Measurements from ENCODE around the gene ATP9B.

The ATP9B gene

DNA sequence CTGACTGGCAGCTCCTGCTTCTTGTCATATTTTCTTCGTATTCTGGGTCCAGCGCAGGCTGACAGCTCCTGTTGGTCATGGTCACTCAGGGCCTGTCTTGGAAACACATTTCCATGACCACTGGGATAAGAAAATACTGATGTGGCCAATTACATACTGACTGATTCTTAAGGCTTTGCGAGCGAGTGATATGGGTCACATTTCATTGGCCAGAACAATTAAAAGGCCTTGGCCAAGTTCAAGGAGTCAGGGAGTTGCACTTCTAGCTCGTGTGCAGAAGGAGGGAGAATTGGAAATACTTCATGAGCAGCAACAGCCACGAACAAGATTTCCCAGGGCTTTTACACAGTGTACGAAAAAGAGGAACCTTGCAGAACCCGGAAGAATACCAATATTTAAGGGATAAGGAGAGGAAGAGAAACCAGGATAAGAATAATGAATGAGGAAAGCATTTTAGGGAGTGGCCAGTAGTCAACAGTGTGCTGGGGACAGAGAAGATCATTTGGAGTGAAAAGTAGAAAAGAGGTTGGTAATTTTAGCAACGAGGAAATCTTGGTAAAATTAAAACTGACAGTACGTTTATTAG lies 149.5 kb downstream of the ATP9B start:
- no peaks in the 10 kb centered on the region for H3K27me3 ChIP-seq (ENCODE audit: control insufficient read depth in 2 of 2, insufficient read depth in 2 of 2, low read length in 2 of 2)
- H3K4me3 ChIP-seq (ENCODE audit: low read length in 2 of 2) = no peak overlapping the region
- no peak overlapping the region for H3K27ac ChIP-seq (ENCODE audit: low read depth in 2 of 2, low read length in 2 of 2)
- peaks cover 0 to 4% of the 10 kb centered on the region in 2 donors for H3K36me3 ChIP-seq (ENCODE audit: control insufficient read depth in 2 of 2, insufficient read depth in 2 of 2, low read length in 2 of 2)
- no peak overlapping the region for H3K9ac ChIP-seq (ENCODE audit: low read depth in 1 of 2, low read length in 2 of 2)
- no peaks in the 10 kb centered on the region for H3K9me3 ChIP-seq (ENCODE audit: control insufficient read depth in 2 of 2, low read length in 2 of 2)
- no peaks in the 10 kb centered on the region for H3K4me1 ChIP-seq (ENCODE audit: control insufficient read depth in 2 of 2, insufficient read depth in 2 of 2, low read length in 2 of 2)

DNA sequence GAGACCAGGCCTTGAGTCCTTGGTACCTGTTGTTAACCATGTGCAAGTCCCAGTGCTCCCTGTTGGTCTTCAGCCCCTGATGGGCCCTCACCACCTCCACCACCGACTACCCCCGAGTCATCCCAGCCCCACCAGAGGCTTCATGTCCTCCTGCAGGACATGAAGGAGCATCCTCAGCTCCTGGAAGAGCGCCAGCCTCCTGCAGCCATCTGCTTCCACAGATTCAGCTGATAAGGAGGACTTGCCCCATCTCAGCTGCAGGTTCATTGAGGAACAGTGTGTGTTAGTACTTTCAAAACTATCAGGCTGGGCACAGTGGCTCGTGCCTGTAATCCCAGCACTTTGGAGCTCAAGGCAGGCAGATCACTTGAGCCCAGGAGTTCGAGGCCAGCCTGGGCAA lies 151.9 kb downstream of the ATP9B start:
- H3K4me3 ChIP-seq (ENCODE audit: low read length in 2 of 2) = no peak overlapping the region

DNA sequence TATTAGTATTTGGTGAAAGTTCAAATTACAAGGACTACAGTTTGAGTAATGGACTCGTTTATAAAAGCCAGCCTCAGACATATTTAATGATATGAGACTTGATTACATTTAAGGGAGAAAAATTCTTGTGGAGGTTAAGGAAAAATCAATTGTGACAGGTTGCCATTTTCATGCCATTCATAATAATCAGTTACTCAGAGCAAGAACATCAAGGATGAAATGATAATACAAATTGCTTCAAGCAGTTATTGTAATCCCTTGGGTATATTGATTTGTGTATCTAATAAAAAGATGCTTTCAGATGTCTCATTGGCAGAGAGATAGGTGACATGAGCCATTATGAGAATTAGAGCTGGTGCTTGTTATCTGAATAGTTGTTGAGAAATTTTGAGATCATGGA lies 153.6 kb downstream of the ATP9B start:
- H3K27me3 ChIP-seq (ENCODE audit: control insufficient read depth in 2 of 2, insufficient read depth in 2 of 2, low read length in 2 of 2) = no peaks in the 10 kb centered on the region
- H3K9ac ChIP-seq (ENCODE audit: low read depth in 1 of 2, low read length in 2 of 2) = no peak overlapping the region
- no peak overlapping the region for H3K4me3 ChIP-seq (ENCODE audit: low read length in 2 of 2)
- no peak overlapping the region for H3K27ac ChIP-seq (ENCODE audit: low read depth in 2 of 2, low read length in 2 of 2)
- no peaks in the 10 kb centered on the region for H3K4me1 ChIP-seq (ENCODE audit: control insufficient read depth in 2 of 2, insufficient read depth in 2 of 2, low read length in 2 of 2)
- no peaks in the 10 kb centered on the region for H3K36me3 ChIP-seq (ENCODE audit: control insufficient read depth in 2 of 2, insufficient read depth in 2 of 2, low read length in 2 of 2)
- no peaks in the 10 kb centered on the region for H3K9me3 ChIP-seq (ENCODE audit: control insufficient read depth in 2 of 2, low read length in 2 of 2)

More for the DNA sequence above, 151.9 kb downstream of the ATP9B start:
- peaks cover 0 to 4% of the 10 kb centered on the region in 2 donors for H3K36me3 ChIP-seq (ENCODE audit: control insufficient read depth in 2 of 2, insufficient read depth in 2 of 2, low read length in 2 of 2)
- H3K9me3 ChIP-seq (ENCODE audit: control insufficient read depth in 2 of 2, low read length in 2 of 2) = no peaks in the 10 kb centered on the region
- H3K27ac ChIP-seq (ENCODE audit: low read depth in 2 of 2, low read length in 2 of 2) = no peak overlapping the region
- no peaks in the 10 kb centered on the region for H3K27me3 ChIP-seq (ENCODE audit: control insufficient read depth in 2 of 2, insufficient read depth in 2 of 2, low read length in 2 of 2)
- no peak overlapping the region for H3K9ac ChIP-seq (ENCODE audit: low read depth in 1 of 2, low read length in 2 of 2)
- no peaks in the 10 kb centered on the region for H3K4me1 ChIP-seq (ENCODE audit: control insufficient read depth in 2 of 2, insufficient read depth in 2 of 2, low read length in 2 of 2)

DNA sequence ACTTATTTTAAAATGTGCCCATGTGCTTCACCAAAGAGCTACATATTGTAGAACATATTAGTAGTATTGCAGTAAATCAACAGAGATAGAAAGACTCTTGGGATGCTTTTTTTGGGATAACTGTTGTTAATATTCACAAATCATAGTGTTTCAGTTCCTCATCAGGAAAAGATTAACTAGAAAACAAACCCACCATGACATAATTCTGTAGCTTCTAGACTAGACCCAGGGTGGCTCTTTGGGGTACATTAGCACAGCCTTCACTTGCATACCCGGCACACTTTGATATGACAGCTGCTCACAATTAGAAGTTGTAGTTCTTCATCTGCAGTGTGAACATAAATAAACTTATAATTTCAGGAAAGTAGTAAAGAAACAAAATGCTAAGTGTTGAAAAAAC lies 154.2 kb downstream of the ATP9B start:
- no peak overlapping the region for H3K4me3 ChIP-seq (ENCODE audit: low read length in 2 of 2)
- H3K27me3 ChIP-seq (ENCODE audit: control insufficient read depth in 2 of 2, insufficient read depth in 2 of 2, low read length in 2 of 2) = no peaks in the 10 kb centered on the region
- H3K27ac ChIP-seq (ENCODE audit: low read depth in 2 of 2, low read length in 2 of 2) = no peak overlapping the region
- H3K9me3 ChIP-seq (ENCODE audit: control insufficient read depth in 2 of 2, low read length in 2 of 2) = no peaks in the 10 kb centered on the region
- no peaks in the 10 kb centered on the region for H3K36me3 ChIP-seq (ENCODE audit: control insufficient read depth in 2 of 2, insufficient read depth in 2 of 2, low read length in 2 of 2)
- no peak overlapping the region for H3K9ac ChIP-seq (ENCODE audit: low read depth in 1 of 2, low read length in 2 of 2)
- H3K4me1 ChIP-seq (ENCODE audit: control insufficient read depth in 2 of 2, insufficient read depth in 2 of 2, low read length in 2 of 2) = no peaks in the 10 kb centered on the region

DNA sequence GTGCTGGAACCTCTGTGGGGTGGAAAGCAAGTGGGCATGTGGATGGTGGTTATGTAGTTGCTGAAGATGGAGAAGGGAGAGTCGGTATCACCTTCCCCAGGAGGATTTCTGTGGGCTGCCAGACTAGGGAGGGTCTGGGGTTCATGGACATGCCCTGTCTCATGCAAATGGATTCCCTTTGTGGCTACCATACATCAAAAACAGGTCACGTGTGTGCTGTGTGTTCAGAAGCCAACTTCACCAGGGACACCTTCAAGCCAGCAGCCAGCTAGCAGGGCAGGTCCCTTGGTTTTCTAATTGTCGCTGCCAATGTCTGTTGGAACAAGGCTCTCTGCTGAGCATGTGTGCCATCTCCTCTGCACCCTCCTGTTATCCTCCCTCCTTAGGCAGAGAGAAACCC lies 155.2 kb downstream of the ATP9B start:
- no peaks in the 10 kb centered on the region for H3K9me3 ChIP-seq (ENCODE audit: control insufficient read depth in 2 of 2, low read length in 2 of 2)
- H3K27ac ChIP-seq (ENCODE audit: low read depth in 2 of 2, low read length in 2 of 2) = no peak overlapping the region
- no peak overlapping the region for H3K4me3 ChIP-seq (ENCODE audit: low read length in 2 of 2)
- no peaks in the 10 kb centered on the region for H3K27me3 ChIP-seq (ENCODE audit: control insufficient read depth in 2 of 2, insufficient read depth in 2 of 2, low read length in 2 of 2)
- no peak overlapping the region for H3K9ac ChIP-seq (ENCODE audit: low read depth in 1 of 2, low read length in 2 of 2)
- H3K4me1 ChIP-seq (ENCODE audit: control insufficient read depth in 2 of 2, insufficient read depth in 2 of 2, low read length in 2 of 2) = no peaks in the 10 kb centered on the region
- no peaks in the 10 kb centered on the region for H3K36me3 ChIP-seq (ENCODE audit: control insufficient read depth in 2 of 2, insufficient read depth in 2 of 2, low read length in 2 of 2)

DNA sequence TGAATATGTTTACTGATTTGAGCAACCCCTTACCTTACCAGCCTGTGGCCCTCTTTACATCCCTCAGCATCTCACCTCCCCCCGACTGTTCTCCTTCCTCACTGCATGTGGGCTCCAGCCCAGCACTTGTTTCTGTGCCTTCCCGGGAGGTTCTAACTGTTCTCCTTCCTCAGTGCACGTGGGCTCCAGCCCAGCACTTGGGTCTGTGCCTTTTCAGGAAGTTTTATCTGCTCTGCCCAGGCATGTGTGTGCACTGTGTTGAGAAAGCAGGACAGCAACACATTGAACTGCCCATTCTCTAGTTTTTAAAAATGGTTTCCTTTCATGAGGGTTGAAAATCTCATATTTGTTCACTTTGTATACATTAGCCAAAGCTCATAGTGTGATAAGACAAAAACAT lies 158.4 kb downstream of the ATP9B start:
- H3K4me1 ChIP-seq (ENCODE audit: control insufficient read depth in 2 of 2, insufficient read depth in 2 of 2, low read length in 2 of 2) = no peaks in the 10 kb centered on the region
- no peak overlapping the region for H3K4me3 ChIP-seq (ENCODE audit: low read length in 2 of 2)
- no peak overlapping the region for H3K27ac ChIP-seq (ENCODE audit: low read depth in 2 of 2, low read length in 2 of 2)
- no peaks in the 10 kb centered on the region for H3K36me3 ChIP-seq (ENCODE audit: control insufficient read depth in 2 of 2, insufficient read depth in 2 of 2, low read length in 2 of 2)
- no peaks in the 10 kb centered on the region for H3K9me3 ChIP-seq (ENCODE audit: control insufficient read depth in 2 of 2, low read length in 2 of 2)
- no peaks in the 10 kb centered on the region for H3K27me3 ChIP-seq (ENCODE audit: control insufficient read depth in 2 of 2, insufficient read depth in 2 of 2, low read length in 2 of 2)
- H3K9ac ChIP-seq (ENCODE audit: low read depth in 1 of 2, low read length in 2 of 2) = no peak overlapping the region

DNA sequence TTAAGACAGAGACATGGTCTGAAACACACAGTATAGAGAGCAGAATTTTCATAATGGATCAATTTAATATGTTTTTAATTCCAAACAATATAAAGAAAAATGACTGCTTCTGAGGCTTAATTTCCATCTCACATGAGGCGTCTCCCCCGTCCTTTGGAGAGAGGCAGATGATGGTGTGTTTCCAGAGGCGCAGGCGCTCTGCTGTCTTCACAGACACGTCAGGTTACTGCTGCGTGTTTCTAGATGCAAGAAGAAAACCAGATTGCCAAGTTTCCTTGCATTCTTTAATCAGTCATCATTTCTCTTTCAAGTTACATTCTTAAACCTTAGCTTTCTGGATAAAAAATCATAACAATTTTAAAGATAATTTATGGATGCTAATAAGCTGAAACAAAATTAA lies 160.2 kb downstream of the ATP9B start:
- Histone ChIP-seq H3K27me3 (ENCODE audit: control insufficient read depth in 2 of 2, insufficient read depth in 2 of 2, low read length in 2 of 2) (no peaks in the 10 kb centered on the region), H3K27ac (ENCODE audit: low read depth in 2 of 2, low read length in 2 of 2) (no peak overlapping the region), H3K4me3 (ENCODE audit: low read length in 2 of 2) (no peak overlapping the region), H3K36me3 (ENCODE audit: control insufficient read depth in 2 of 2, insufficient read depth in 2 of 2, low read length in 2 of 2) (no peaks in the 10 kb centered on the region), H3K4me1 (ENCODE audit: control insufficient read depth in 2 of 2, insufficient read depth in 2 of 2, low read length in 2 of 2) (no peaks in the 10 kb centered on the region), H3K9me3 (ENCODE audit: control insufficient read depth in 2 of 2, low read length in 2 of 2) (no peaks in the 10 kb centered on the region), H3K9ac (ENCODE audit: low read depth in 1 of 2, low read length in 2 of 2) (no peak overlapping the region)

DNA sequence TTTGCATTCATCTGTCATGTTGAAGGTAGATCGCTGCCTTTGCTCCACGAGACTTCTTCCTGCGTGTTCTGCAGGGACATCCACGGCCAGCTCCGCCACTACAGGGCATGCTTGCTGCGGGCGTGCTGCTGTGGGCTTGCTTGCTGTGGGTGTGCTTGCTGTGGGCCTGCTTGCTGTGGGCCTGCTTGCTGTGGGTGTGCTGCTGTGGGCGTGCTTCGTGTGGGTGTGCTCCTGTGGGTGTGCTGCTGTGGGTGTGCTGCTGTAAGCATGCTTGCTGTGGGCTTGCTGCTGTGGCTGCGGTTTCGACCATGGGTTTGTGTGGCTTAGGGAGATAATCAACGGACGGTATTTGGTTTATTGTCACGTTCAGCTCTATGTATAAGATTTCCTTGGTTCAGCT lies 165.2 kb downstream of the ATP9B start:
- Histone ChIP-seq H3K4me1 (ENCODE audit: control insufficient read depth in 2 of 2, insufficient read depth in 2 of 2, low read length in 2 of 2) (no peaks in the 10 kb centered on the region), H3K9ac (ENCODE audit: low read depth in 1 of 2, low read length in 2 of 2) (no peak overlapping the region), H3K36me3 (ENCODE audit: control insufficient read depth in 2 of 2, insufficient read depth in 2 of 2, low read length in 2 of 2) (no peaks in the 10 kb centered on the region), H3K27ac (ENCODE audit: low read depth in 2 of 2, low read length in 2 of 2) (no peak overlapping the region), H3K9me3 (ENCODE audit: control insufficient read depth in 2 of 2, low read length in 2 of 2) (no peaks in the 10 kb centered on the region), H3K27me3 (ENCODE audit: control insufficient read depth in 2 of 2, insufficient read depth in 2 of 2, low read length in 2 of 2) (no peaks in the 10 kb centered on the region), H3K4me3 (ENCODE audit: low read length in 2 of 2) (no peak overlapping the region)

DNA sequence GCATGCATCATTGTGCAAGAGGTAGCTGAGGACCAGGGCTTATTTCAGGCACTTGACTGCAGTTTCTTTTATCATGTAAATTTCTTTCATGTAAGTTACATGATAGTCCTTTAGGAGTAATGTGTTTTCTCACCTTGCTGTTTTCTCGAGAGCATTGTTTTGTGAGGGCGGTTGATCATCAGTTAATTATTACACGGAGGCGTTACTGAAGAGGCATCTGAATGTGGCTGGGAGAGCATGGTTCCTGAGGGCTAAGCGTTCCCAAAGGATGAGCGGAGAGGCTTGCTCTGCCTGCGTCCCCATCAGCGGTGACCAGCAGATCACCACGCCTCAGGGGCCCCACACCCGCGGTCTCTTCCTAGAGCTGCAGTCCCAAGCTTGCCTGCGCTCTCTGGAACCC lies 170.4 kb downstream of the ATP9B start:
- no peak overlapping the region for H3K27ac ChIP-seq (ENCODE audit: low read depth in 2 of 2, low read length in 2 of 2)

DNA sequence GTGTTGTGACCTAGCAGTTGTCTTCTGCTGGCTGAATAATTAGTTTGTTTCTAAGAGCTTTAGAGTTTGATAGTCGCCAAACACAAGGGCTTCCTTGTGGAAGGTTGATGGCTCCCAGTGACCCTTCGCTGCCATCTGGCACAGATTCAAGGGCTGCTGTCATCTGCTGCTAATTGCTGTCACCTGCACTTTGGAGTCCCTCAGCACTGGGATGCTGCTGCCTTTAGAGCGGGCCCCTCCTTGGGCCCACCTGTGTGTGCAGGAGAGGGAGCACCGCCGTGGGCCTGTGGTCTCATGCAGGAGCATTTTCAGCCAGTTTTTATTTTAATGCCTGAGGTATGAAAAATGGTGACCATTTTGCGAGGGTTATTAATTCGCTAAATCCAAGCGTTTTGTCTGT lies 172.6 kb downstream of the ATP9B start:
- Histone ChIP-seq H3K27ac (ENCODE audit: low read depth in 2 of 2, low read length in 2 of 2) (no peak overlapping the region), H3K27me3 (ENCODE audit: control insufficient read depth in 2 of 2, insufficient read depth in 2 of 2, low read length in 2 of 2) (no peaks in the 10 kb centered on the region), H3K36me3 (ENCODE audit: control insufficient read depth in 2 of 2, insufficient read depth in 2 of 2, low read length in 2 of 2) (no peaks in the 10 kb centered on the region), H3K4me3 (ENCODE audit: low read length in 2 of 2) (no peak overlapping the region), H3K9me3 (ENCODE audit: control insufficient read depth in 2 of 2, low read length in 2 of 2) (no peaks in the 10 kb centered on the region), H3K9ac (ENCODE audit: low read depth in 1 of 2, low read length in 2 of 2) (no peak overlapping the region), H3K4me1 (ENCODE audit: control insufficient read depth in 2 of 2, insufficient read depth in 2 of 2, low read length in 2 of 2) (peaks cover 0 to 2% of the 10 kb centered on the region in 2 donors)

More for the DNA sequence above, 170.4 kb downstream of the ATP9B start:
- Histone ChIP-seq H3K4me3 (ENCODE audit: low read length in 2 of 2) (no peak overlapping the region), H3K9ac (ENCODE audit: low read depth in 1 of 2, low read length in 2 of 2) (no peak overlapping the region), H3K9me3 (ENCODE audit: control insufficient read depth in 2 of 2, low read length in 2 of 2) (no peaks in the 10 kb centered on the region), H3K27me3 (ENCODE audit: control insufficient read depth in 2 of 2, insufficient read depth in 2 of 2, low read length in 2 of 2) (no peaks in the 10 kb centered on the region), H3K36me3 (ENCODE audit: control insufficient read depth in 2 of 2, insufficient read depth in 2 of 2, low read length in 2 of 2) (no peaks in the 10 kb centered on the region), H3K4me1 (ENCODE audit: control insufficient read depth in 2 of 2, insufficient read depth in 2 of 2, low read length in 2 of 2) (no peaks in the 10 kb centered on the region)

DNA sequence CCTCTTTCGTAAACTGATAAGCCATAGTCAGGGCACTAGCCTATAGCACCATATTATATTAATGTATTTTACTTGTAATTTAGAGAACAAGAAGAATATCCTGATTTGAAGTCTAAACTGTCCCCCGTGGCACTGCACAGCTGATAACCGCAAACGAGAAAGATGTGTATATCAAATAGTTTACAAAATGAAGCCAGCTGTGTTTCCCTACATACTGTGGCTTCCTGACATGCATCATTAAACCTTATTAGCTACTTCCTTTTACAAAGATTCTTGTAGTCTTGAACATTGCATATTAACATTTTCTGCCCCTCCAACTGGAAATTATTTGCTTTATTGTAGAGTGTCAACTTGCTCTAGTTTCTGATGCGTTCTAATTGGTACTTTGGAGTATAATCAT lies 173.1 kb downstream of the ATP9B start:
- no peak overlapping the region for H3K27ac ChIP-seq (ENCODE audit: low read depth in 2 of 2, low read length in 2 of 2)
- peaks cover 0 to 2% of the 10 kb centered on the region in 2 donors for H3K4me1 ChIP-seq (ENCODE audit: control insufficient read depth in 2 of 2, insufficient read depth in 2 of 2, low read length in 2 of 2)
- no peaks in the 10 kb centered on the region for H3K36me3 ChIP-seq (ENCODE audit: control insufficient read depth in 2 of 2, insufficient read depth in 2 of 2, low read length in 2 of 2)
- H3K9ac ChIP-seq (ENCODE audit: low read depth in 1 of 2, low read length in 2 of 2) = no peak overlapping the region
- no peak overlapping the region for H3K4me3 ChIP-seq (ENCODE audit: low read length in 2 of 2)
- H3K27me3 ChIP-seq (ENCODE audit: control insufficient read depth in 2 of 2, insufficient read depth in 2 of 2, low read length in 2 of 2) = no peaks in the 10 kb centered on the region
- H3K9me3 ChIP-seq (ENCODE audit: control insufficient read depth in 2 of 2, low read length in 2 of 2) = no peaks in the 10 kb centered on the region

All from mucosa of rectum (tissue), 2 donors.